HG03521 (cell line): ENCODE measurements around the gene ZNF280B.
A peak's percentile ranks its signal among the peaks of the same experiment; 100 is the strongest.
"Not testable (repeated sequence)": the region's sequence is repeated elsewhere in the genome, so short reads cannot be mapped to it uniquely, and the experiment has no call there.

Experiments used
- ATAC-seq: cut with Tn5 transposase; IDR thresholded peaks from one replicate; pipeline ENCODE4 v1.9.1; 2021; ENCODE audit warnings: mild to moderate bottlenecking, moderate library complexity; ENCODE audit not compliant: unreplicated experiment

Gene ZNF280B

GRCh38 chr22:22465782-22466181 lies 42.8 kb downstream of the ZNF280B start:
- no peak for ATAC-seq

DNA sequence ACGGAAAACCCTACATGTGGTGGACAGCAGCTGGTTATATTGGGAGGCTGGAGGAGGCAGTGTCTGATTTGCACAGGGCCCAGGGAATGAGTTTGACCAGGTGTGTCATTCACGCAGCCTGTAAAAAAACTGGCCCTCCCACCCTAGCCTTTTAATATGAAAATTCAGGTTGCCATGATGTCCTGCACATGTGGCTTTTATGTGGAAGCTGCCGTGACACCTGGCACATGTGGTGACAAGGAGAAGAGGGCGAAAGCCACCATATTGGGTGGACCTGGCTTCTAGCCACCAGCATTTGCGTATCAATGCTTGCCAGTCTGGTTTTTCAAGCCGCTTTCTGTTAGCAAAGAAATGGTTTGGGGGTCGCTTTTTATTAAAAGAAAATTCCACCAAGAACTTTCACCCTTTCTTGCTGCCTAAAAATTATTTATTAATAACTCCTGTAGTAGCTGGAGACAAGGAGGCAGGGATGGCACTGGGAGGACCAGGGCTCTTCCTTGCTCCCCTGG lies 43.4 kb downstream of the ZNF280B start:
- ATAC-seq: no peak

- ATAC-seq: no peak
Measured at GRCh38 chr22:22464541-22465054, 43.9 kb downstream of the ZNF280B start.

GRCh38 chr22:22463855-22464540 lies 44.5 kb downstream of the ZNF280B start:
- no peak for ATAC-seq

GRCh38 chr22:22462813-22463567 lies 45.6 kb downstream of the ZNF280B start:
- no peak for ATAC-seq

GRCh38 chr22:22461583-22461982 lies 47.0 kb downstream of the ZNF280B start:
- no peak for ATAC-seq

DNA sequence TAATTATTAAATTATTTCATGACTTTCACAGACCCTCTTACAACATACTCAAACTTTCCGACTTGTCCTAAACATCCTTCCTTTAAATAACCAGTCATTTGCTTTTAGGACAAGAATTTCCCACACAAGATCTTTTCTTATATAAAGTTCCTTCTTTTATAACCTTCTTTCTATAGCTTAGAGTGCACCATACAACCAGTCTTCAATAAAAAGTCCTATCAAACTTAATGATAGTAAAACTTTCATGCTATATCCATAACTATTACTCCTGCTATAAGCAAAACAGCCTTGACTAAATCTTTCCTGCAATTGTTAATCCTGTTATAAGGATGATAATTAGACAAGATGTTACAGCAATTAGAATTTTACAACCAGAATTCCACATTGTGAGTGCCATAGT lies 47.4 kb downstream of the ZNF280B start:
- no peak for ATAC-seq

DNA sequence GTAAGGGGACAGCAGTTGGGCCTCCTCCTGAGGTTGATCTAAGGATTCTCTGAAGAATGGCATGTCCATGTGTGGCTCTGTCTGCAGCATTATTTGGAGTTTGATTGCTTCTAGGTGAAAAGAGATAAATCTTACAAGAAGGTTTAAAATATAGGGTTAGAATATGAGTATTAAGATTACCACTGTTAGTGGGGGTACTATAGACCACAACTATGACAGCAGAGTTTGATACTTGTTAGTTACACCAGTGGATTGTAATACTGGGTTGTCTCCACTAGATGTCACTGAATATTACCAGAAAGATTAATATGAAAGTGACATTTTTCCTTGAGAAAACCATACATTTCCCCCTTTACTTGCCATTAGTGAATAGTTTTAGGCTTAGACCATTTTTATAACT lies 47.9 kb downstream of the ZNF280B start:
- ATAC-seq: no peak

DNA sequence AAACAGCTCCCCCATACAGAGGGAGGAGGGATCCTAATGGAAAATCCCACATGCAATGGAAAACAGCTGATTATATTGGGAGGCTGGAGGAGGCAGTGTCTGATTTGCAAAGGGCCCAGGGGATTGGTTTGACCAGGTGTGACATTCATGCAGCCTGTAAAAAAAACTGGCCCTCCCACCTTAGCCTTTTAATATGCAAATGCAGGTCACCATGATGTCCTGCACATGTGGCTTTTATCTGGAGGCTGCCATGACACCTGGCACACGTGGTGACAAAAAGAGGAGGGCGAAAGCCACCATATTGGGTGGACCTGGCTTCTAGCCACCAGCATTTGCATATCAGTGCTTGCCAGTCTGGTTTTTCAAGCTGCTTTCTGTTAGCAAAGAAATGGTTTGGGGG lies 48.5 kb downstream of the ZNF280B start:
- no peak for ATAC-seq

GRCh38 chr22:22458896-22459588 lies 49.5 kb downstream of the ZNF280B start:
- ATAC-seq: no peak

GRCh38 chr22:22458387-22458786 lies 50.2 kb downstream of the ZNF280B start:
- ATAC-seq: no peak

DNA sequence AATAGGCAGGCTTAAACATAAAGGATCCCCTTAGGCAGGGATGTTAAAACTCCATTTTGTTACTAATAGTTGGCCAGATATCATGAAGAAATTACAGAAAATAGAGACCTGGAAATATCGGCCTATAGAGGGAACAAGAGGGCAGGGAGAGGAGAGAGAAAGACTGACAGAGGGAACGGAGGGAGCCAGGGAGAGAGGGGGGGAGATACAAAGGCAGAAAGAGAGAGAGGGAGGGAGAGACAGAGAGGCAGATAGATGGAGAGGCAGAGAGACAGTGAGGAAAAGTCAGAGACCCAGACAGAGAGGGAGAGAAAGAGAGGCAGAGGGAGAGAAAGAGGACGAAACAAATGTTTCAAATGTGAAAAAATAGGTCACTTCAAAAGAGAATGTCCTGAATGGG lies 53.5 kb downstream of the ZNF280B start:
- ATAC-seq: no peak

- ATAC-seq: no peak
Measured at GRCh38 chr22:22452996-22453686, 55.4 kb downstream of the ZNF280B start.

DNA sequence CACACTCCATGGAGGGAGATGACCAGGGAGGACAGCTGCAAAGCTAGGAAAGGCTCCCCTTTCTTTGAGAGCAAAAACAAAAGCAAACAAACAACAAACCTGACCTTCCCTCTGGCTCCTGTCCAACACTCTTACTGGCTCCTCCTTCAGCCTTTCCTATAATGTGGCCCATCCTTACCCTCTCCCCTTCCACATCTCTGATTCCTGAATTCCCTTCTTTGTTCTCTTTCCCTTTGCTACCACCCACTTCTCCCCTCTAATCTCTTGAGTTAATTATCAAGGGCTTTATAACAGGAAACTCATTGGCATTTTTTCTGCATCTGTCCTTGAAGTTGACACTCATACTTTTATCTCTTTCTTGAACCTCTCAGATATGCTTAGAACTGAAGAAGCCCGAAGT lies 56.3 kb downstream of the ZNF280B start:
- no peak for ATAC-seq

- ATAC-seq: peak; percentile 82
Measured at GRCh38 chr22:22450343-22450839, 58.2 kb downstream of the ZNF280B start.

DNA sequence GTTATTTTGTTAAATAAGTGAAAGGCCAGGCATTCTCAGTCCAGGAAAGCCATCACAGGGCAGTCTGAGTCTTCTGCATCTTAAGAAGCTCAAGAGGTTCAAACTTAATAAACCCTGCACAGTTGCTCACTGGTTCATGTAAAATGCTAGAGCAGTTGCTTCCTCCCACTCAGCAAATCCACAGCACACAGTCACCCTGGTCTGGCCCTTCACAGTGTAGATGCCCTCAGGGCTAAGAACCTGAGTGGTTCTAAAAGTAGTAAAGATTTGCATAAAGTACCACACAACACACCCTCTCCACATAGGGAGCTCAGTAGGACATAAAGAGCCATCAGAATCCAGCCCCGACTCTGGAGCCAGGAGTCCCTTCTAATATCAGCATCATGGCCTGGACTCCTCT lies 58.7 kb downstream of the ZNF280B start:
- ATAC-seq: no peak

- ATAC-seq: no peak
Measured at GRCh38 chr22:22446517-22446916, 62.0 kb downstream of the ZNF280B start.

DNA sequence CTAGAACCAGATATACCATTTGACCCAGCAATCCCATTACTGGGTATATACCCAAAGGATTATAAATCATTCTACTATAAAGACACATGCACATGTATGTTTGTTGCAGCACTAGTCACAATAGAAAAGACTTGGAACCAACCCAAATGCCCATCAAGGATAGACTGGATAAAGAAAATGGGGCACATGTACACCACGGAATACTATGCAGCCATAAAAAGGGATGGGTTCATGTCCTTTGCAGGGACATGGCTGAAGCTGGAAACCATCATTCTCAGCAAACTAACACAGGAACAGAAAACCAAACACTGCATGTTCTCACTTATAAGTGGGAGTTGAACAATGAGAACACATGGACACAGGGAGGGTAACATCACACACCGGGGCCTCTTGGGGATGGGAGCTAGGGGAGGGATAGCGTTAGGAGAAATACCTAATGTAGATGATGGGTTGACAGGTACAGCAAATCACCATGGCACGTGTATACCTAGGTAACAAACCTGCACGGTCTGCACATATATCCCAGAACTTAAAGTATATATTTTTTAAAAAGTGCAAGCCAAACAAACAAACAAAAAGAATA lies 64.4 kb downstream of the ZNF280B start:
- ATAC-seq: not testable (repeated sequence)

GRCh38 chr22:22442928-22443709 lies 65.4 kb downstream of the ZNF280B start:
- ATAC-seq: no peak

DNA sequence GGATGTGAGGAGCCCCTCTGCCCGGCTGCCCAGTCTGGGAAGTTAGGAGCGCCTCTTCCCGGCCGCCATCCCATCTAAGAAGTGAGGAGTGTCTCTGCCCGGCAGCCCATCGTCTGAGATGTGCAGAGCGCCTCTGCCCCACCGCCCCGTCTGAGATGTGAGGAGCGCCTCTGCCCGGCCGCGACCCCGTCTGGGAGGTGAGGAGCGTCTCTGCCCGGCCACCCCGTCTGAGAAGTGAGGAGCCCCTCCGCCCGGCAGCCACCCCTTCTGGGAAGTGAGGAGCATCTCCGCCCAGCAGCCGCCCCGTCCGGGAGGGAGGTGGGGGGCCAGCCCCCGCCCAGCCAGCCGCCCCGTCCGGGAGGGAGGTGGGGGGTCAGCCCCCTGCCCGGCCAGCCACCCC lies 66.9 kb downstream of the ZNF280B start:
- not testable (repeated sequence) for ATAC-seq
